SK-N-SH (cell line): ENCODE data around the gene EXOC6.
"Not testable (repeated sequence)": the region's sequence is repeated elsewhere in the genome, so short reads cannot be mapped to it uniquely, and the experiment has no call there.

Source experiments
- CHD2 ChIP-seq: fragments of 150-350 bp; IDR thresholded peaks from 2 replicates; pipeline ENCODE4 v1.6.1; 2018; ENCODE audit warnings: low read length; ENCODE audit not compliant: partially characterized antibody
- CTCF ChIP-seq: fragments of 200-600 bp; sonication (generic); IDR thresholded peaks from 2 replicates; pipeline ENCODE4 v1.6.1; 2017; ENCODE audit warnings: antibody characterized with exemption, mild to moderate bottlenecking, moderate library complexity
- EZH2phosphoT487 ChIP-seq: fragments of 200-600 bp; sonication (generic); IDR thresholded peaks from 2 replicates; pipeline ENCODE4 v1.6.1; 2017; ENCODE audit warnings: low read depth, mixed run types, mild to moderate bottlenecking, antibody characterized with exemption, moderate library complexity, borderline replicate concordance
- GABPA ChIP-seq: IDR thresholded peaks from 2 replicates; pipeline ENCODE4 v1.4.0; 2012; ENCODE audit warnings: low read depth, mild to moderate bottlenecking
- JUND ChIP-seq: IDR thresholded peaks from 2 replicates; pipeline ENCODE4 v1.4.0; 2012
- MAX ChIP-seq: IDR thresholded peaks from 2 replicates; pipeline ENCODE4 v1.4.0; 2012; ENCODE audit warnings: low read depth
- MXI1 ChIP-seq: IDR thresholded peaks from 2 replicates; pipeline ENCODE4 v1.6.1; 2012; ENCODE audit warnings: mild to moderate bottlenecking, low read depth, low read length, improper control_type of control experiment
- RAD21 ChIP-seq: IDR thresholded peaks from 2 replicates; pipeline ENCODE4 v1.6.1; 2012; ENCODE audit warnings: mild to moderate bottlenecking, low read length
- REST ChIP-seq: IDR thresholded peaks from 2 replicates; pipeline ENCODE4 v1.6.1; 2012; ENCODE audit warnings: mild to moderate bottlenecking, low read depth, low read length, moderate library complexity
- RFX5 ChIP-seq: IDR thresholded peaks from 2 replicates; pipeline ENCODE4 v1.6.1; 2012; ENCODE audit warnings: mild to moderate bottlenecking, improper control_type of control experiment, low read length
- SMC3 ChIP-seq: IDR thresholded peaks from 2 replicates; pipeline ENCODE4 v1.6.1; 2012; ENCODE audit warnings: low read depth, low read length, improper control_type of control experiment
- TEAD4 ChIP-seq: IDR thresholded peaks from 2 replicates; pipeline ENCODE4 v1.4.0; 2012; ENCODE audit warnings: mild to moderate bottlenecking, borderline replicate concordance; ENCODE audit not compliant: insufficient read depth
- YY1 ChIP-seq: IDR thresholded peaks from 2 replicates; pipeline ENCODE4 v1.4.0; 2012; ENCODE audit warnings: low read depth, mild to moderate bottlenecking
- TF ChIP-seq, protein P1 (sequence below): IDR thresholded peaks from 2 replicates; pipeline ENCODE4 v1.4.0; 2012; ENCODE audit warnings: low read depth, borderline replicate concordance

DNA sequence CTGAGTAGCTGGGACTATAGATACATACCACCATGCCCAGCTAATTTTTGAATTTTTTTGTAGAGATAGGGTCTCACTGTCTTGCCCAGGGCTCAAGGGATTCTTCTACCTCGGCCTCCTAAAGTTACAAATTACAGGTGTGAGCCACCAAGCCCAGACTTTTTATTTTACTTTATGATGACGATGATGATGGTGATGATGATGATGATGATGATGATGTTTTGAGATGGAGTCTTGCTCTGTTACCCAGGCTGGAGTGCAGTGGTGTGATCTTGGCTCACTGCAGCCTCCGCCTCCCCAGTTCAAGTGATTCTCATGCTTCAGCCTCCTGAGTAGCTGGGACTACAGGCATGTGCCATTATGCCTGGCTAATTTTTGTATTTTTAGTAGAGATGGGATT lies 252.8 kb downstream of the EXOC6 start:
- TF ChIP-seq EZH2phosphoT487, YY1, TEAD4, RFX5, MXI1, CHD2, CTCF, MAX, GABPA, REST, SMC3, RAD21, JUND: not testable (repeated sequence)
- TF ChIP-seq, protein P1, sequence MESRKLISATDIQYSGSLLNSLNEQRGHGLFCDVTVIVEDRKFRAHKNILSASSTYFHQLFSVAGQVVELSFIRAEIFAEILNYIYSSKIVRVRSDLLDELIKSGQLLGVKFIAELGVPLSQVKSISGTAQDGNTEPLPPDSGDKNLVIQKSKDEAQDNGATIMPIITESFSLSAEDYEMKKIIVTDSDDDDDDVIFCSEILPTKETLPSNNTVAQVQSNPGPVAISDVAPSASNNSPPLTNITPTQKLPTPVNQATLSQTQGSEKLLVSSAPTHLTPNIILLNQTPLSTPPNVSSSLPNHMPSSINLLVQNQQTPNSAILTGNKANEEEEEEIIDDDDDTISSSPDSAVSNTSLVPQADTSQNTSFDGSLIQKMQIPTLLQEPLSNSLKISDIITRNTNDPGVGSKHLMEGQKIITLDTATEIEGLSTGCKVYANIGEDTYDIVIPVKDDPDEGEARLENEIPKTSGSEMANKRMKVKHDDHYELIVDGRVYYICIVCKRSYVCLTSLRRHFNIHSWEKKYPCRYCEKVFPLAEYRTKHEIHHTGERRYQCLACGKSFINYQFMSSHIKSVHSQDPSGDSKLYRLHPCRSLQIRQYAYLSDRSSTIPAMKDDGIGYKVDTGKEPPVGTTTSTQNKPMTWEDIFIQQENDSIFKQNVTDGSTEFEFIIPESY, result not testable (repeated sequence)
